ENCODE data around the gene PCDHGC3.
"Not testable (repeated sequence)": the region's sequence is repeated elsewhere in the genome, so short reads cannot be mapped to it uniquely, and the experiment has no call there.

The PCDHGC3 gene

GRCh38 chr5:141475625-141476131, at the start of gene PCDHGC3:
Gene PCDHGC3 (plus strand): TSS chr5:141475966. CDS start chr5:141476117, 151 bp downstream.
- DNase-seq (ENCODE audit: low spot score), result peak; percentile 90

- DNase-seq (ENCODE audit: low spot score), result no peak
Measured at GRCh38 chr5:141427783-141428426, 47.9 kb upstream of the PCDHGC3 start.

GRCh38 chr5:141430332-141431113, 45.2 kb upstream of the PCDHGC3 start, which contains the start of gene PCDHGA12:
Gene PCDHGA12 (plus strand): TSS chr5:141430507. CDS start chr5:141430760, 253 bp downstream.
- DNase-seq (ENCODE audit: low spot score), result peak; percentile 87

GRCh38 chr5:141431286-141431685, 44.5 kb upstream of the PCDHGC3 start:
- peak; percentile 67 for DNase-seq (ENCODE audit: low spot score)

- not testable (repeated sequence) for DNase-seq (ENCODE audit: low spot score)
Measured at GRCh38 chr5:141432308-141432707, 43.5 kb upstream of the PCDHGC3 start.

GRCh38 chr5:141432726-141433125, 43.0 kb upstream of the PCDHGC3 start:
- DNase-seq (ENCODE audit: low spot score), result not testable (repeated sequence)

- DNase-seq (ENCODE audit: low spot score), result no peak
Measured at GRCh38 chr5:141434006-141434405, 41.8 kb upstream of the PCDHGC3 start.

GRCh38 chr5:141437221-141437620, 38.5 kb upstream of the PCDHGC3 start:
- no peak for DNase-seq (ENCODE audit: low spot score)

GRCh38 chr5:141439411-141440141, 36.2 kb upstream of the PCDHGC3 start:
- no peak for DNase-seq (ENCODE audit: low spot score)

- DNase-seq (ENCODE audit: low spot score), result no peak
Measured at GRCh38 chr5:141440341-141440740, 35.4 kb upstream of the PCDHGC3 start.

- DNase-seq (ENCODE audit: low spot score), result no peak
Measured at GRCh38 chr5:141441571-141442170, 34.1 kb upstream of the PCDHGC3 start.

GRCh38 chr5:141465351-141465750, 10.4 kb upstream of the PCDHGC3 start:
- DNase-seq (ENCODE audit: low spot score), result no peak

GRCh38 chr5:141476132-141476911, 556 bp downstream of the PCDHGC3 start:
- peak; percentile 39 for DNase-seq (ENCODE audit: low spot score)

GRCh38 chr5:141477044-141477575, 1.3 kb downstream of the PCDHGC3 start:
- no peak for DNase-seq (ENCODE audit: low spot score)

- DNase-seq (ENCODE audit: low spot score), result no peak
Measured at GRCh38 chr5:141477815-141478214, 2.0 kb downstream of the PCDHGC3 start.

- no peak for DNase-seq (ENCODE audit: low spot score)
Measured at GRCh38 chr5:141478321-141478945, 2.7 kb downstream of the PCDHGC3 start.

- no peak for DNase-seq (ENCODE audit: low spot score)
Measured at GRCh38 chr5:141479776-141480175, 4.0 kb downstream of the PCDHGC3 start.

- DNase-seq (ENCODE audit: low spot score), result no peak
Measured at GRCh38 chr5:141483902-141484301, 8.1 kb downstream of the PCDHGC3 start.

- no peak for DNase-seq (ENCODE audit: low spot score)
Measured at GRCh38 chr5:141484310-141484640, 8.5 kb downstream of the PCDHGC3 start.

- DNase-seq (ENCODE audit: low spot score), result peak; percentile 51
Measured at GRCh38 chr5:141484641-141485311, 9.0 kb downstream of the PCDHGC3 start, which contains the start of gene PCDHGC4. Gene PCDHGC4 (plus strand): TSS chr5:141485030. CDS start chr5:141485174, 144 bp downstream.

All from germinal center (tissue), 1 donor.